ENCODE measurements around the gene SGTA. TPM values are rescaled to one million over a fixed set of nuclear protein-coding genes. Genes with fewer than 3 reads are reported as not detected.

SGTA gene
- total RNA-seq, 1 donor from 2014 or later, result 72.6 TPM

DNA sequence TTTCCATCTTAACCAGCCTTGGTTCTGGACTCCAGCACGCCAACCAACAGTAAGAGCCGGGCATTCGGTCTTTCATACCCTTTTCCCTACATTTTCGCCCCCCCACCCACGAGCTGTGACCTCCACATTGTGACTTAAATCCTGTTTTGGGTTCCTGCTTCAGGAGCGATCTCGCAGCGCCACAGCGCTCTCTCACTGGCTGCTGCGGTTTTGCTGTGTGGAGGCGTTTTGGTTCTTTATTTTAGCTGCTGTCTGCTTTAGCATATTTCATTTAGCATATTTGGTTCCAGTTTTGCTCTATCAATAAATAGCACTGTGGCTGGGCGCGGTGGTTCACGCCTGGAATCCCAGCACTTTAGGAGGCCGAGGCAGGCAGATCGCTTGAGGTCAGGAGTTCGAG is 23.7 kb downstream of the SGTA start:
- Histone ChIP-seq H3K4me1 (no peaks in the 10 kb centered on the region), H3K27ac (replicated peaks) (no peak overlapping the region), H3K9me3 (replicated peaks) (no peaks in the 10 kb centered on the region), H3K4me3 (no peak overlapping the region), H3K27me3 (ENCODE audit: low read depth) (no peaks in the 10 kb centered on the region), H3K36me3 (peaks cover 99% of the 10 kb centered on the region)
- no peak for DNase-seq
- TF ChIP-seq, protein P1, sequence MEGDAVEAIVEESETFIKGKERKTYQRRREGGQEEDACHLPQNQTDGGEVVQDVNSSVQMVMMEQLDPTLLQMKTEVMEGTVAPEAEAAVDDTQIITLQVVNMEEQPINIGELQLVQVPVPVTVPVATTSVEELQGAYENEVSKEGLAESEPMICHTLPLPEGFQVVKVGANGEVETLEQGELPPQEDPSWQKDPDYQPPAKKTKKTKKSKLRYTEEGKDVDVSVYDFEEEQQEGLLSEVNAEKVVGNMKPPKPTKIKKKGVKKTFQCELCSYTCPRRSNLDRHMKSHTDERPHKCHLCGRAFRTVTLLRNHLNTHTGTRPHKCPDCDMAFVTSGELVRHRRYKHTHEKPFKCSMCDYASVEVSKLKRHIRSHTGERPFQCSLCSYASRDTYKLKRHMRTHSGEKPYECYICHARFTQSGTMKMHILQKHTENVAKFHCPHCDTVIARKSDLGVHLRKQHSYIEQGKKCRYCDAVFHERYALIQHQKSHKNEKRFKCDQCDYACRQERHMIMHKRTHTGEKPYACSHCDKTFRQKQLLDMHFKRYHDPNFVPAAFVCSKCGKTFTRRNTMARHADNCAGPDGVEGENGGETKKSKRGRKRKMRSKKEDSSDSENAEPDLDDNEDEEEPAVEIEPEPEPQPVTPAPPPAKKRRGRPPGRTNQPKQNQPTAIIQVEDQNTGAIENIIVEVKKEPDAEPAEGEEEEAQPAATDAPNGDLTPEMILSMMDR (IDR thresholded peaks at IDR 0.05; ENCODE audit: borderline replicate concordance), result no peak
- intact Hi-C loops (cut with micrococcal nuclease), result no loop called here

DNA sequence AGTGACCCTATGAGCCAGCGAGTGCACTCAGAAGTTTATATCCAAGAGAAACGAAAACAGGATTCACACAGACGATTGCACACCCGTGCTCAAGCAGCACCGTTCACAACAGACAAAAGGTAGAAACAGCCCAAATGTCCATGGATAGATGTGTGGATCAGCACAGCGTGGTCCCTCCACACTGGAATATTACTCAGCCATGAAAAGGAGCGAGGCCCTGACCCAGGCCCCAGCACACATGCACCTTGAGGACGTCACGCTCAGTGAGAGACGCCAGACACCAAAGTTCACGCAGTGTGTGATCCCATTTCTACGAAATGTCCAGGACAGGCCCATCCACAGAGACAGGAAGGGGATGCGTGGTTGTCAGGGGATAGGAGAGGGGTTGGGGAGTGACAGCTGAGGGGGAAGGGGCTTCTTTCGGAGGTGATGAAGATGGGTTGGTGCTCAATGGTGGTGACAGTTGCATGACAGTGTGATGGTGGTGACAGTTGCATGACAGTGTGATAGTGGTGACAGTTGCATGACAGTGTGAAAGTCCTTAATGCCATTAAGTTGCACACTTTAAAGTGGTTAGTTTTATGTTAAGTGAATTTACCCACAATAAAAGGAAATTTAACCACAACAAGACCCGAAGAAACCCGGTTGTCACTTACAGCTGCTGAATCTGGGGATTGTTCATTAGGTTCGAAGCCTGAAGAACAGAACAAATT is 24.3 kb downstream of the SGTA start:
- TF ChIP-seq, protein P1 (IDR thresholded peaks at IDR 0.05; ENCODE audit: borderline replicate concordance), result no peak
- Histone ChIP-seq H3K9me3 (replicated peaks) (no peaks in the 10 kb centered on the region), H3K27ac (replicated peaks) (no peak overlapping the region), H3K4me1 (no peaks in the 10 kb centered on the region), H3K4me3 (no peak overlapping the region), H3K36me3 (peaks cover 99% of the 10 kb centered on the region), H3K27me3 (ENCODE audit: low read depth) (no peaks in the 10 kb centered on the region)
- DNase-seq, result no peak
- intact Hi-C loops (cut with micrococcal nuclease), result no loop called here

DNA sequence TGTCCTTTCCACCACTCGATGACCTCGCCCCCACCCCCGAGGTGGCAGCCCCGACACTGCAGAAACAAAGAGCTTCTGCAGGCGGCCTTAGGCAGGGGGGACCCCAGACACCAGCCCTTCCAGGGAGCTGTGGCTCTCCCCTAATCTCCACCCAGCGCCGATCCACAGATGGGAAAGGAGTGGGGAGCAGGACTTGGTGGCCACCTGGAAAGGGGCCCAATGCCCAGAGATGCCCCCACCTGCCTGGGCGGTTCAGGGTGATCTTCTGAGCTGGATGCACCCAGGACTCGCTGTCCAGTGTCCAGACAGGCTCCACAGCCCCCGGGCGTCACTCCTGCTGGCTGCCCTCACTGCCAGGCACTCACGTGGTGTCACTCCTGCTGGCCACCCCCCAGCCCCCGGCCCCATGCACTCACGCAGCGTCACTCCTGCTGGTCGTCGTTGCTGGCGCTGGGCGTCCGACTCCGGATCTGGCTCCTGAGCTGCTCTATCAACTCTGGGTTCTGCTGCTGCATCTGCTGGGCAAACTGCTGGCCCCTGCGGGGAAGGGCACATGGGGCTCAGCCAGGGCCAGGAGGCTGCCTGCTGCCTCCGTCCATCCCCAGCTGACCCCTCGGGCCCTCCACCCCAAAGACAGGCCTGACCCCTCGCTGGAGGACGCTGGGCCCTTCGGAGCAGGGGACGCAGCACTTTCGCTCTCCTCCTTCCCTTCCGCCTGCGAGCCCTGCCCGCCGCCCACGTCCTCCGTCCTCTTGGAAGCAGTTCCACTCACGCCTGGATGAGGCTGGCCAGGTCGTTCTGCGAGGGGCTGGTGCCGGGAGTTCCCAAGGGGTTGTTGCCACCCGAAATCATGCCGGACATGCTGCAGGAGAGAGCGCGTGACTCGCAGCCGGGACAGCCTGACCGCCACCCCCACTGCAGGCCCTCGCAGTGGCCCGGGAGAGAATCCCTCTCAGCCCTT is 25.9 kb downstream of the SGTA start:
- Histone ChIP-seq H3K36me3 (peaks cover 91% of the 10 kb centered on the region), H3K4me1 (no peaks in the 10 kb centered on the region)

DNA sequence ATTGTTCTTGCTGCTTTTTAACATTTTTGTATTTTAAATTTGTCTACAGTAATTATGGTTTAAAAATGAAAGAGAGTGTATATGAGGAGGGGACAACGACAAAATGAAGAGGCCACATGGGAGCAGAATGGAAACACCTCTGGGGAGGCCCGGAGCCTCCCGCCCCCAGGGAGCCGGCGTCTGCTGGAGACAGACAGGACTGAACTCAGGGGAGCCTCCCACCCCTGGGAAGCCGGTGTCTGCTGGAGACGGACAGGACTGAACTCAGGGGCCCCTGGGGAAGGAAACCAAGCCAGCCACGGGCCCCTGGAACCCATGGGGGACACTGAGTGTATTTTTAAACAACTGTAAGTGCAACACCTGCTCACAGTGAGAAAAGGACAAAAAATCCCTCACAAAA is 26.6 kb downstream of the SGTA start:
- no peak for DNase-seq
- H3K36me3 ChIP-seq, result peaks cover 85% of the 10 kb centered on the region

More for the DNA sequence above, 25.9 kb downstream of the SGTA start:
- TF ChIP-seq, protein P1 (IDR thresholded peaks at IDR 0.05; ENCODE audit: borderline replicate concordance), result no peak
- DNase-seq, result no peak
- Histone ChIP-seq H3K27me3 (ENCODE audit: low read depth) (no peaks in the 10 kb centered on the region), H3K9me3 (replicated peaks) (no peaks in the 10 kb centered on the region), H3K4me3 (no peak overlapping the region), H3K27ac (replicated peaks) (no peak overlapping the region)
- intact Hi-C loops (cut with micrococcal nuclease), result no loop called here

DNA sequence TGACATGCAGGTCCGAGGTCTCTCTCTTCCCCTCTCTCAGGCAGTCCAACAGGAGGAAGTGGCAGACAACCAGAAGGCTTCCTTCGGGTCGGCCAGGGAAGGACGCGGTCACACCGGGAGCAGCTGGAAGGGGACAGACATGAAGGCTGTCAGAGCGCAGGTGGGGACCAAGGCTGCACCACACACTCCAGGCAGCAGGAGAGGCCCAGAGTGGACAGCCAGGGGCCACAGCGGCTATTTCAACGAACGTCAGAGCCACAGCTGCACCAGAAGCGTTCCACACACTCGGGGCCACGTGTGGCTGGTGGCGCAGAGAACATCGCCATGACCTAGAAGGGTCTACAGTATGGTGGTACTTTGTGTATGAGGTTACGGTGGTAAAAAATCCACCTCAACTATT is 27.3 kb downstream of the SGTA start:
- Histone ChIP-seq H3K36me3 (peaks cover 78% of the 10 kb centered on the region), H3K4me3 (no peak overlapping the region), H3K4me1 (no peaks in the 10 kb centered on the region), H3K27ac (replicated peaks) (no peak overlapping the region), H3K27me3 (ENCODE audit: low read depth) (no peaks in the 10 kb centered on the region), H3K9me3 (replicated peaks) (no peaks in the 10 kb centered on the region)
- intact Hi-C loops (cut with micrococcal nuclease), result no loop called here
- DNase-seq, result no peak
- TF ChIP-seq, protein P1 (IDR thresholded peaks at IDR 0.05; ENCODE audit: borderline replicate concordance), result no peak

More for the DNA sequence above, 26.6 kb downstream of the SGTA start:
- no peak overlapping the region for H3K4me3 ChIP-seq
- H3K9me3 ChIP-seq (replicated peaks), result no peaks in the 10 kb centered on the region
- no peak overlapping the region for H3K27ac ChIP-seq (replicated peaks)
- H3K4me1 ChIP-seq, result no peaks in the 10 kb centered on the region
- TF ChIP-seq, protein P1 (IDR thresholded peaks at IDR 0.05; ENCODE audit: borderline replicate concordance), result no peak
- no peaks in the 10 kb centered on the region for H3K27me3 ChIP-seq (ENCODE audit: low read depth)
- intact Hi-C loops (cut with micrococcal nuclease), result no loop called here

All from left ventricle myocardium inferior (tissue), 1 donor.